GM12891 (cell line): Measurements from ENCODE around the gene PARVB.

Experiments used
- PAX5 ChIP-seq: IDR thresholded peaks from 2 replicates; pipeline ENCODE4 v1.6.1; 2011; ENCODE audit warnings: low read length, moderate library complexity, mild to moderate bottlenecking; ENCODE audit not compliant: insufficient read depth, severe bottlenecking
- POLR2A ChIP-seq: IDR thresholded peaks from 2 replicates; pipeline ENCODE4 v1.6.1; 2011; ENCODE audit warnings: low read depth, low read length, control low read depth
- POLR2AphosphoS5 ChIP-seq: IDR thresholded peaks from 2 replicates; pipeline ENCODE4 v1.6.1; 2011; ENCODE audit warnings: low read depth, low read length, control low read depth
- POU2F2 ChIP-seq: IDR thresholded peaks from 2 replicates; pipeline ENCODE4 v1.6.1; 2011; ENCODE audit warnings: low read depth, mild to moderate bottlenecking, control low read depth, low read length, moderate library complexity
- TAF1 ChIP-seq: IDR thresholded peaks from 2 replicates; pipeline ENCODE4 v1.6.1; 2011; ENCODE audit warnings: low read depth, low read length, control low read depth

- no peak for TF ChIP-seq POLR2A
- no peak for TF ChIP-seq POLR2AphosphoS5
- TF ChIP-seq POU2F2: no peak
- TF ChIP-seq TAF1: no peak
- no peak for TF ChIP-seq PAX5
Observed at GRCh38 chr22:44144046-44144569, 120.0 kb downstream of the PARVB start.
